Activated CD4-positive, alpha-beta T cell treated with anti-CD3 and anti-CD28 coated beads, Interleukin-2, amount 10 ng/mL, durations not matched to agents 24 days and 14 days (primary cell): ENCODE data around the gene CDK16. TPM values are rescaled to one million over a fixed set of nuclear protein-coding genes. Genes with fewer than 3 reads are reported as not detected.

Source experiments
- DNase-seq: peaks from one replicate; pipeline ENCODE4 v3.0.0; 2022
- H3K27ac Mint-ChIP-seq: one replicate; pipeline ENCODE4 v1.8.0; 2022; ENCODE audit warnings: mild to moderate bottlenecking, mixed read lengths
- H3K27me3 Mint-ChIP-seq: one replicate; pipeline ENCODE4 v1.8.0; 2022; ENCODE audit warnings: mixed read lengths
- H3K36me3 Mint-ChIP-seq: one replicate; pipeline ENCODE4 v1.8.0; 2022; ENCODE audit warnings: low read depth, mild to moderate bottlenecking, mixed read lengths
- H3K4me1 Mint-ChIP-seq: one replicate; pipeline ENCODE4 v1.8.0; 2021; ENCODE audit warnings: mixed read lengths
- H3K4me3 Mint-ChIP-seq: one replicate; pipeline ENCODE4 v1.8.0; 2022; ENCODE audit warnings: mild to moderate bottlenecking, moderate library complexity, mixed read lengths
- H3K9me3 Mint-ChIP-seq: one replicate; pipeline ENCODE4 v1.8.0; 2021; ENCODE audit warnings: mixed read lengths
- intact Hi-C: fragments of 100-400 bp; cut with micrococcal nuclease; formaldehyde crosslinking; loops from one replicate; pipeline ENCODE4 v1.15.1; 2023
- total RNA-seq: library from RNA; stranded (reverse); gene quantifications from 2 replicates; pipeline ENCODE4 v1.2.3, GENCODE V29; 2022

The CDK16 gene
- total RNA-seq, 1 donor from 2014 or later, result 70.2 TPM

DNA sequence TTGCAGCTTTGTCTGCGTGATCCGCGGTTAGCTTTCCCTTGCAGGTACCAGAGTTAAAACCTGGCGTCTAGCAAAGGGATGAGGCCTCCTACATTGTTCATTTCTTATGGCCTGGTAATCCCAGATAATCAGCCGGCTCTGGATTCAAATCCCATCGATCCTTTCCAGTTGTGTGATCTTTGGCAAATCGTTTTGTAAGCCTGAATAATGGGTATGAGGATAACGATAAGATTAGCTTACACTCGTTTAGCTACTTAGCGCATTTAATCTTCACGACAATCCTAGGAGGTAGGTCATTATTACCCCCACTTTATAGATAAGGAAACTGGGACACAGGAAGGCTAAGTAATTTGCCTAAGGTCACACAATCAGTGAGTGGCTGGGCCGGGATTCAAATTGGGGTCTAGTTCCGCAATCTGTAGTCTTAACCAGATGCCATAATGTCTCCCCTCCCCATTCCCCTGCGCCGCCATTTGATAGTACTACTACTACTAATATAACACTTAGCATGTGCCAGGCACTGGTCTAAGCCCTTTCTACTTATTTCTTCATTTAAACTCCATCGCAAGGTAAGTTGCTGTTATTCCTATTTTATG is 26.6 kb upstream of the CDK16 start:
- no peak for DNase-seq
- H3K4me1 Mint-ChIP-seq, result peaks cover 33% of the 10 kb centered on the region
- peak overlapping the region; percentile 96 for H3K27ac Mint-ChIP-seq
- H3K4me3 Mint-ChIP-seq, result peak overlapping the region; percentile 97
- intact Hi-C loops, result loop anchor here (2.0 to 10.0 kb wide), 3 partner anchors 47 to 463 kb away; partner anchors contain the start of genes ELK1, NDUFB11, RBM10 and UXT
- peaks cover 19% of the 10 kb centered on the region for H3K36me3 Mint-ChIP-seq
- H3K27me3 Mint-ChIP-seq, result no peaks in the 10 kb centered on the region
- H3K9me3 Mint-ChIP-seq, result no peaks in the 10 kb centered on the region

DNA sequence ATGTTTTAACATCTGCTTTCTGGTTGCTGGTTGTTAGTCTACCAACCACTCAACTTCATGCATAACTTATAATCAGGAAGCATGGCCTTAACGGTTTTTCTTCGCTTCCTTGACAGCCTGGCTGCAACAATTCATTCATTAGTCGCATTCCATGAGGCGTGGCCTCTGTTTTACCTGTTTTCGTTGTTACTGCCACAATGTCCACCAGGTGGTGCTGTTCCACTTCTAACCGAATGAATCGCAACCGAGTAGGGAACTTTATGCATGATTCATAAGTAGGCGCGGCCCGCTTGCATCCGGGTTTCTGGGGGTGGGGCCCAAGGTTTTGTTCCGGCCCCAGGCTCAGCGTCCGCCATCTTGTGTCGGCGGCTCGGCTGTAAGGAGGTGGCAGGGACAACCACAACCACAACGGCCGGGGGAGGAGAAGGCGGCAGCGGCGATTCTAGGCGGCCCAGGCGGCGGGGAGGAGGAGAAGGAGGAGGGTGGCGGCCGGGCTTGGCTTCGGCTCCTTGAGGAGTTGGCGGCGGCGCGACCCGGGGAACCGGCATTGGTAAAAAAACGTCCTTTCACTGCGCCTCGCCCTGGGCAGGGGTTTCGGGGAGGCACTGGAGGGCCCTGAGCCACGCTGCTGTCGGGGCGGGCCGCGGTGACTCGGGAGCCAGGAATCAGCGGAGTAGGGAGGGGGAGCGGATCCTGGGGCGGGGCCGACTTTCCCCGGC is 24.8 kb upstream of the CDK16 start, which contains the start of gene UBA1:
Gene UBA1 (plus strand): TSS at position 355 of the 719 bp plus-strand sequence. CDS start 4,974 bp downstream, outside the sequence.
- peaks cover 35% of the 10 kb centered on the region for H3K4me1 Mint-ChIP-seq
- no peaks in the 10 kb centered on the region for H3K9me3 Mint-ChIP-seq
- no peaks in the 10 kb centered on the region for H3K27me3 Mint-ChIP-seq
- intact Hi-C loops, result loop anchor here (1.0 to 10.0 kb wide), 8 partner anchors 24 to 461 kb away; partner anchors contain the start of genes ELK1, USP11 and UXT
- DNase-seq, result peak; percentile 97
- peak within 1 kb of the TSS; percentile 94 for H3K4me3 Mint-ChIP-seq
- H3K36me3 Mint-ChIP-seq, result peaks cover 30% of the 10 kb centered on the region
- peak within 1 kb of the TSS; percentile 98 for H3K27ac Mint-ChIP-seq

DNA sequence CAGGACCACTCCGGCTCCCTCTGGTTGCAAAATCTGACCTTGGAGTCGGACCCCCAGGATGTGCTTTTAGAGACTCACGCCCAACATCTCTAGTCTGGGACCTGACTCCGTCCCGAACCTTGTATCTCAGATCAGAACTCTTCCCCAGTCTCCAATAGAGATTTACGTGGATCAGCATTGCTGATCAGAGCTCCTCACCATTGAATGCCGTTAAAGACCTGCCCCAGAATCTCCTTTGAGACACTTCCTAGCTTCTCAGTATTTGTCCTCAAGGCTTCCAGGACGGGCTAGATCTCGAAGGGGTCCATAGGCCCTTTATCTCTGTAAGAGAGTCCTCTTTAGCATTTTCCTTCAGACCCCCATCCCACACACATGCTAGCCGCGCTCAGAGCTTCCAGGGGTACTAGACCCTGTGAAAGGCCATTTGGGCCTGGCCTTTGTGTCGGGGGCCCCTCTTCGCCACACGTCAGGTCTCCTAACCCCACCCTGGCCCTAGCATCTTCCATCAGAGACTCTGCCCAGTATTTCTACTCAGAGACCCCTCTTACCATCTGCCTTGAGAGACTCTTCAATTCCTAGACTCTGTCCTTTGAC is 24.2 kb upstream of the CDK16 start:
- intact Hi-C loops, result loop anchor here (5.0 to 10.0 kb wide), 2 partner anchors 173 to 461 kb away; partner anchors contain the start of genes ELK1 and UXT
- Mint-ChIP-seq H3K27me3 (no peaks in the 10 kb centered on the region), H3K36me3 (peaks cover 36% of the 10 kb centered on the region), H3K9me3 (no peaks in the 10 kb centered on the region), H3K4me1 (peaks cover 31% of the 10 kb centered on the region), H3K4me3 (peak overlapping the region; percentile 94), H3K27ac (peak overlapping the region; percentile 98)
- peak; percentile 58 for DNase-seq

DNA sequence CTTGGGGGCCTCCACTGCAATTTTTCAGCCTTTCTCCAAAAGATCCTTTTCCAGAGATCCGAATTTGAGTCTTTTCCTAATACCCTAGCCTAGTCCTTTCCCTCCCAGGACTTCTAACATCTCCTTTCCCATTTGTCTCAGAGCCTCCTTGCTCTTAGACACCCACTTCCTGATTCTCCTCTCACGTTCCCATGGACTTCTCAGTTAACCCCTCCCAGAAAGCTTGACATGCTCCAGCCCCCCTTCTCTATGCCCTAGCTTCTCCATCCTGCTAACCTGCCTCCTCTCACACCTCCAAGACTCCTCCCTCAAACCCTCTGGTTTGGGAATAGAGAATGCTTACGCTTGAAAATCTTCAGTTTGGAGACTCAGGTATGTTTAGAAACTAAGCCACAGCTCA is 22.4 kb upstream of the CDK16 start:
- Mint-ChIP-seq H3K36me3 (peaks cover 49% of the 10 kb centered on the region), H3K4me3 (peak overlapping the region; percentile 94), H3K27me3 (no peaks in the 10 kb centered on the region), H3K9me3 (no peaks in the 10 kb centered on the region), H3K27ac (peak overlapping the region; percentile 82), H3K4me1 (peaks cover 29% of the 10 kb centered on the region)
- intact Hi-C loops, result loop anchor here (10.0 kb wide), 1 partner anchor 459 kb away; the partner anchor contains the start of genes ELK1 and UXT
- DNase-seq, result no peak

DNA sequence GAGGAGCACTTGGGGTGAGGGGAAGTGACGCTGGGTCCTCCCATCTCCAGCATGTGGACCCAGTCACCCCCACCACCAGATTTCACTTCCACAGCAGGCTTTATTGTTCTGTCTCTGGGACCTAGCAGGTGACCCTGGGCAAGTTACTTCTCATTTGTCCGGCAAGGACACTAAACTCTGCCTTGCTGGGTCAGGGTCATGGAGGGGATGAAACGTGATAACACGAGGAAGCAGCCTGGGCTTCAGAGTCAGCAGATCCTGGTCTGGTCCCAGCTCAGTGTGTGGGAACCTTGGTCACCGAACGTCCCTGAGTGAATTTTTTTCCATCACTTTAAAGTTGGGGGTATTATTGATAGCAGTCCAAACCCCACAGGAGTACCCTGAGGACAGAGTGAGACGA is 21.0 kb upstream of the CDK16 start:
- no peak overlapping the region for H3K4me3 Mint-ChIP-seq
- no peaks in the 10 kb centered on the region for H3K27me3 Mint-ChIP-seq
- H3K4me1 Mint-ChIP-seq, result peaks cover 29% of the 10 kb centered on the region
- DNase-seq, result no peak
- H3K36me3 Mint-ChIP-seq, result peaks cover 63% of the 10 kb centered on the region
- H3K9me3 Mint-ChIP-seq, result no peaks in the 10 kb centered on the region
- intact Hi-C loops, result loop anchor here (10.0 kb wide), 1 partner anchor 457 kb away; the partner anchor contains the start of genes ELK1 and UXT
- peak overlapping the region; percentile 82 for H3K27ac Mint-ChIP-seq

DNA sequence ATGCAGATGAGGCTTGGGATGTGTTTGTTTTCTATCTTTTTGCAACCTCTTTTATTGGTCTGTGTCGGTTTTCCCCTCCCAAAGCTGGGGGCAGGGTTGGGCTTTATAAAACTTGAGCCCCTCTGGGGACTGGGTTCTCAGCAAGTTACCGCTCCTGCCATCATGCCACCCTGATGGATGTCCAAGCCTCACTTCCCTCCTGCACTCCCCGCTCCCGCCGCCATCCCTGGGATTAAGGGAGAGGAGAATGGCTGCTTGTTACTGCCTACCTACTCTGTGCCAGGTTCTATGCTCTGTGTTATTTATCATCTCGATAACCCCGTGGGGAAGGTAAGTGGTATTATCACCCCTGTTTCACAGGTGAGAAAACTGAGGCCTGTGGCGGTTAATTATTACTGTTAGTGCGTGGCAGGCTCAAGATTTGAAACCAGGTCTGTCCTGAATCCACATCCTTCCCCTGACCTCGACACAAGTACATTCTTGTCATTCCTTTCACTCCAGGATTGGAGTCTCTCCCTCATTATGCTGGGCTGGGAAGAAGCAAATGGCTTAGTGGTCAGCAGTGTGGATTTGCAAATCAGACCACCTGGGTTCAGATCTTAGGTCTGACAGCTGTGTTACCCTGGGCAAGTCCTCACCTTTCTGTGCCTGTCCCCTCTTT is 20.3 kb upstream of the CDK16 start:
- H3K4me3 Mint-ChIP-seq, result no peak overlapping the region

DNA sequence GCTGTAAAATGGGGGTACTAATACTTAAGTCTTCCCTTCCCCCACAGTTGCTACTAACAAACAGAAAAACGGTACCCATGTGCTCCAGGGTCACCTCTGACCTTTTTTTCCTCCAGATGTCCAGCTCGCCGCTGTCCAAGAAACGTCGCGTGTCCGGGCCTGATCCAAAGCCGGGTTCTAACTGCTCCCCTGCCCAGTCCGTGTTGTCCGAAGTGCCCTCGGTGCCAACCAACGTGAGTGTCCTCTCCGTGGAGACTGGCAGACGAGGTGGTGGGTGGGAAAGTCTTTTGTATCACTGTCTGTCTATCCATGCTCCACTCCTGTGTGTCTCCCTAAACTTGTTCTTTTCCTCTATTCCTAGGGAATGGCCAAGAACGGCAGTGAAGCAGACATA is 19.8 kb upstream of the CDK16 start:
- H3K36me3 Mint-ChIP-seq, result peaks cover 67% of the 10 kb centered on the region

More for the DNA sequence above, 20.3 kb upstream of the CDK16 start:
- H3K4me1 Mint-ChIP-seq, result peaks cover 27% of the 10 kb centered on the region
- intact Hi-C loops, result loop anchor here (10.0 kb wide), 1 partner anchor 457 kb away; the partner anchor contains the start of genes ELK1 and UXT
- DNase-seq, result no peak
- H3K27ac Mint-ChIP-seq, result peak overlapping the region; percentile 8
- H3K27me3 Mint-ChIP-seq, result no peaks in the 10 kb centered on the region
- H3K36me3 Mint-ChIP-seq, result peaks cover 64% of the 10 kb centered on the region
- H3K9me3 Mint-ChIP-seq, result no peaks in the 10 kb centered on the region

DNA sequence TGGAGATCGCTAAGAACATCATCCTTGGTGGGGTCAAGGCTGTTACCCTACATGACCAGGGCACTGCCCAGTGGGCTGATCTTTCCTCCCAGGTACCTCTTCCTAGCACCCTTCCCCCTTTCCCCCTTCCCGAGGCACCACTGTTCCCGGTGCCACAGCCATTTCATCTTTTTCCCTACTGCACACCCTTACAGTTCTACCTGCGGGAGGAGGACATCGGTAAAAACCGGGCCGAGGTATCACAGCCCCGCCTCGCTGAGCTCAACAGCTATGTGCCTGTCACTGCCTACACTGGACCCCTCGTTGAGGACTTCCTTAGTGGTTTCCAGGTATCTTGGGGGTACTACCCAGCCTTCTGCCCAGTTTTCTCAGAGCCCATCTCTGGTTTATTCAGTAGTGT is 19.2 kb upstream of the CDK16 start:
- Mint-ChIP-seq H3K27me3 (no peaks in the 10 kb centered on the region), H3K4me3 (no peak overlapping the region), H3K9me3 (no peaks in the 10 kb centered on the region), H3K4me1 (peaks cover 25% of the 10 kb centered on the region), H3K27ac (no peak overlapping the region), H3K36me3 (peaks cover 72% of the 10 kb centered on the region)
- DNase-seq, result no peak
- intact Hi-C loops, result loop anchor here (10.0 kb wide), 1 partner anchor 456 kb away; the partner anchor contains the start of genes ELK1 and UXT

More for the DNA sequence above, 19.8 kb upstream of the CDK16 start:
- peak overlapping the region; percentile 8 for H3K27ac Mint-ChIP-seq
- intact Hi-C loops, result loop anchor here (10.0 kb wide), 1 partner anchor 456 kb away; the partner anchor contains the start of genes ELK1 and UXT
- peaks cover 25% of the 10 kb centered on the region for H3K4me1 Mint-ChIP-seq
- no peaks in the 10 kb centered on the region for H3K9me3 Mint-ChIP-seq
- H3K4me3 Mint-ChIP-seq, result no peak overlapping the region
- no peaks in the 10 kb centered on the region for H3K27me3 Mint-ChIP-seq
- no peak for DNase-seq

DNA sequence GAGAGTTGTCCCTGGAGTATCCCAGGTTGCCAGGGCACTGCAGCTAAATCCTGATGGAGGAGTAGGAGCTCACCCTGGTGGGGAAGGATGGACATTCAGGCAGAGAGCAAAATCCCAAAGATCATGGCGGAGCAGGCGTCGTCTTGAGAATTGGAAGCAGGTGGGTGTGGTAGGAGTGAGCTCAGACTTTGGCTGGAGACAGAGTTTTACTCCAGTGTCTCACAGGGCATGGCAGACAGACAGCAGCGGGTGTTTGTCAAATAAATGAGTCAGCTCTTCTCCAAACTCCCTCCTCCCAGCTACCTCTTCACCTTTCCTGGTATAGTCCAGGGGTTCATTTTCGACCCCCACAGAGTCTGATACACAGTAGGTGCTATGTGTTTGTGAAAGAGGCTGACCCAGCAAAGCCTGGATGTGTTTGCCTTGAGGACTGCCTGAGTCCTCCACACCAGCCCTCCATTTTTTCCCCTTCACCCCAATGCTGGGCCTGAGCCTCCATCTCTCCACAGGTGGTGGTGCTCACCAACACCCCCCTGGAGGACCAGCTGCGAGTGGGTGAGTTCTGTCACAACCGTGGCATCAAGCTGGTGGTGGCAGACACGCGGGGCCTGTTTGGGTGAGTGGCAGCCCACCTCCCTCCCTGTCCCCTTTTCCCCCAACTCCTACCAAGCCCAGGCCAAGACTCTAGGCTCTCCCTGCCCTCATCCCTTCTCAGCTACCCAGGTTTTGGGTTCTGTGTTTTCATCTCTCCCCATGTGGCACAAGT is 17.9 kb upstream of the CDK16 start:
- Mint-ChIP-seq H3K4me1 (peaks cover 21% of the 10 kb centered on the region), H3K4me3 (no peak overlapping the region), H3K9me3 (no peaks in the 10 kb centered on the region), H3K27me3 (no peaks in the 10 kb centered on the region), H3K27ac (peak overlapping the region; percentile 53), H3K36me3 (peaks cover 73% of the 10 kb centered on the region)
- intact Hi-C loops, result no loop called here
- DNase-seq, result no peak

DNA sequence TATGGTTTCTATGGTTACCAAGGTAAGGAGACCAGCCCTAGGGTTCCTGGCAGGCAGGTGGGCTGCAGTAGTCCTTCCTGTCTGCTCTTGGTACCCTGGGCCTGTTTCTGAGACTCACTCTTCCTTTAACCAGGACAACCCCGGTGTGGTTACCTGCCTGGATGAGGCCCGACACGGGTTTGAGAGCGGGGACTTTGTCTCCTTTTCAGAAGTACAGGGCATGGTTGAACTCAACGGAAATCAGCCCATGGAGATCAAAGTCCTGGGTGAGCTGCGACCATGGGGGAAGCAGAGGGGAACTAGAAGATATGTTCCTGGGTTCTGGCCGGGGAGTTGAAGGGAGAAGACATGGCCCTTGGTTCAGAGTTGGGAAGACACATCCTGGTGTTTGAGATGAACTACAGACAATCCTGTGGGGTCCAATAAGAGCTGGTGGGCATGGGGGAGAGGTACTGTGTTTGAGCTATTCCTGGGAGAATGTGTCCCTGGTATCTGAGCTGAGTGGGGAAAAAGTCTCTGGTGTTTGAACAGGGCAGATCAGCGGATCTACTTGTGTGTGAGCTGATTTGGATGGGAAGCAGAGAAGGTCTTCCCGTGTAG is 17.0 kb upstream of the CDK16 start:
- Mint-ChIP-seq H3K4me3 (no peak overlapping the region), H3K36me3 (peaks cover 69% of the 10 kb centered on the region)

DNA sequence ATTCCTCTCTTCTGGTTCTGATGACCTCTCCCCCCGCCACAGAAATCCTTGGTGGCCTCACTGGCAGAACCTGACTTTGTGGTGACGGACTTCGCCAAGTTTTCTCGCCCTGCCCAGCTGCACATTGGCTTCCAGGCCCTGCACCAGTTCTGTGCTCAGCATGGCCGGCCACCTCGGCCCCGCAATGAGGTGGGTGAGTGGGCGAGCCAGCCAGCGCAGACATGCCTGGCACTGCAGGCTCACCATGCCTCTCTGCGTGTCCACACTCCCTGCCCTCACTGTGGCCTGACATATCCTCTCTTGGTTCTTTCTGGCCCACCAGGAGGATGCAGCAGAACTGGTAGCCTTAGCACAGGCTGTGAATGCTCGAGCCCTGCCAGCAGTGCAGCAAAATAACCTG is 16.2 kb upstream of the CDK16 start:
- Mint-ChIP-seq H3K4me1 (peaks cover 4% of the 10 kb centered on the region), H3K27me3 (no peaks in the 10 kb centered on the region), H3K4me3 (no peak overlapping the region), H3K27ac (no peak overlapping the region), H3K9me3 (no peaks in the 10 kb centered on the region), H3K36me3 (peaks cover 71% of the 10 kb centered on the region)
- intact Hi-C loops, result no loop called here
- DNase-seq, result no peak

More for the DNA sequence above, 17.0 kb upstream of the CDK16 start:
- H3K27ac Mint-ChIP-seq, result no peak overlapping the region
- DNase-seq, result no peak
- no peaks in the 10 kb centered on the region for H3K9me3 Mint-ChIP-seq
- intact Hi-C loops, result no loop called here
- H3K4me1 Mint-ChIP-seq, result peaks cover 12% of the 10 kb centered on the region
- H3K27me3 Mint-ChIP-seq, result no peaks in the 10 kb centered on the region

DNA sequence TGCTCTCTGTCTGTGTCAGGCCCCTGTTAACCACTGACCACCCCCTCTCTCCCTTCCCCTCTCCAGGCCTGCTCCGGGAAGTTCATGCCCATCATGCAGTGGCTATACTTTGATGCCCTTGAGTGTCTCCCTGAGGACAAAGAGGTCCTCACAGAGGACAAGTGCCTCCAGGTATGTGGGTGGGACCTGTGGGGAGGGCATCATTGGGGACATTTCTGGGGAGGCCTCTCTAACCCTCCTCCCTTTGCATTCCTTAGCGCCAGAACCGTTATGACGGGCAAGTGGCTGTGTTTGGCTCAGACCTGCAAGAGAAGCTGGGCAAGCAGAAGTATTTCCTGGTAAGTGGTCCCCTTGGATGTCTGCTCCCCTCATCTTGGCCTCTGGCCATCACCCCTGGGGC is 15.6 kb upstream of the CDK16 start:
- Mint-ChIP-seq H3K27me3 (no peaks in the 10 kb centered on the region), H3K4me1 (peaks cover 4% of the 10 kb centered on the region), H3K27ac (no peak overlapping the region), H3K36me3 (peaks cover 70% of the 10 kb centered on the region), H3K4me3 (no peak overlapping the region), H3K9me3 (no peaks in the 10 kb centered on the region)
- no peak for DNase-seq
- intact Hi-C loops, result no loop called here
